ENCODE results near the gene RAG2. TPM values are rescaled to one million over a fixed set of nuclear protein-coding genes. Genes with fewer than 3 reads are reported as not detected.

The RAG2 gene
- total RNA-seq, 1 experiment from 2014 or later, result 0.10 TPM

- POLR2A ChIA-PET, result no interaction called here
- TF ChIP-seq REST (IDR thresholded peaks at IDR 0.05; ENCODE audit: insufficient read depth in 1 of 2, low read depth in 2 of 2, low read length in 1 of 2) (no peak), TCF7L2 (IDR thresholded peaks at IDR 0.05; ENCODE audit: low read depth, low read length) (no peak), POLR2AphosphoS5 (IDR thresholded peaks at IDR 0.05; ENCODE audit: low read depth, low read length) (no peak), SIN3A (IDR thresholded peaks at IDR 0.05; ENCODE audit: borderline replicate concordance, insufficient read depth, low read depth, low read length) (no peak), CTCF (IDR thresholded peaks at IDR 0.05) (no peak)
- intact Hi-C loops (cut with micrococcal nuclease; ENCODE audit: unreplicated experiment) (loop anchor here (5.0 kb wide), 1 partner anchor 116 kb away; no protein-coding TSS in a partner anchor), in situ Hi-C loops (cut with HindIII; ENCODE audit: low pct_unique_long_range_greater_than_20kb, low sequenced_read_pairs) (no loop called here)
- CTCF ChIA-PET, result no interaction called here
- no peak overlapping the region for H3K4me3 ChIP-seq (ENCODE audit: low read depth in 2 of 2, low read length in 2 of 2)
- peaks cover 8% of the 10 kb centered on the region for H3K4me1 ChIP-seq (ENCODE audit: control insufficient read depth, insufficient read depth, low read length)
- H3K9me3 ChIP-seq (ENCODE audit: control insufficient read depth, insufficient read depth, low read depth, low read length), result no peaks in the 10 kb centered on the region
- DNase-seq (ENCODE audit: low read depth, low spot score) (no peak), ATAC-seq (no peak)
- H3K36me3 ChIP-seq (ENCODE audit: control insufficient read depth, insufficient read depth, low read length), result no peaks in the 10 kb centered on the region; the same call in 1 of the 2 replicates
- H3K27me3 ChIP-seq (ENCODE audit: control insufficient read depth, insufficient read depth, low read length), result peaks cover 9% of the 10 kb centered on the region; the same call in 1 of the 2 replicates
- no TSS peak for BruUV-seq (replicated peaks)
- H3K27ac ChIP-seq (ENCODE audit: low read length), result peak overlapping the region; percentile 45; the same call in 1 of the 2 replicates
Observed at GRCh38 chr11:36566407-36567053, 31.5 kb downstream of the RAG2 start.

- Histone ChIP-seq H3K4me3 (ENCODE audit: low read depth in 2 of 2, low read length in 2 of 2) (peak overlapping the region; percentile 22 to 30; a peak in 3 of 4 replicates), H3K27ac (ENCODE audit: low read length) (peak overlapping the region; percentile 41; the same call in 1 of the 2 replicates), H3K27me3 (ENCODE audit: control insufficient read depth, insufficient read depth, low read length) (peaks cover 9% of the 10 kb centered on the region; the same call in 1 of the 2 replicates), H3K36me3 (ENCODE audit: control insufficient read depth, insufficient read depth, low read length) (no peaks in the 10 kb centered on the region; the same call in 1 of the 2 replicates), H3K9me3 (ENCODE audit: control insufficient read depth, insufficient read depth, low read depth, low read length) (no peaks in the 10 kb centered on the region), H3K4me1 (ENCODE audit: control insufficient read depth, insufficient read depth, low read length) (peaks cover 8% of the 10 kb centered on the region)
- ATAC-seq (peak; percentile 40; the same call in 1 of the 2 replicates), DNase-seq (ENCODE audit: low read depth, low spot score) (no peak)
- no TSS peak for BruUV-seq (replicated peaks)
- intact Hi-C loops (cut with micrococcal nuclease; ENCODE audit: unreplicated experiment), result loop anchor here (5.0 kb wide), 1 partner anchor 117 kb away; no protein-coding TSS in a partner anchor
- in situ Hi-C loops (cut with HindIII; ENCODE audit: low pct_unique_long_range_greater_than_20kb, low sequenced_read_pairs), result no loop called here
- ChIA-PET POLR2A (no interaction called here), CTCF (interaction anchor here (1.3 to 3.0 kb wide), 3 partner anchors 138 to 182 kb away, joined by 5 to 35 read pairs (median 7); no protein-coding TSS in a partner anchor)
- TF ChIP-seq TCF7L2 (IDR thresholded peaks at IDR 0.05; ENCODE audit: low read depth, low read length) (peak; percentile 69; the same call in 1 of the 2 replicates), SIN3A (IDR thresholded peaks at IDR 0.05; ENCODE audit: borderline replicate concordance, insufficient read depth, low read depth, low read length) (no peak)
Observed at GRCh38 chr11:36565031-36565610, 32.9 kb downstream of the RAG2 start.
